Measurements from ENCODE around the gene RNF111. TPM values are rescaled to one million over a fixed set of nuclear protein-coding genes. Genes with fewer than 3 reads are reported as not detected.
"Not testable (repeated sequence)": the region's sequence is repeated elsewhere in the genome, so short reads cannot be mapped to it uniquely, and the experiment has no call there.

The RNF111 gene
- total RNA-seq, 2 experiments from 2014 or later = 27.0 to 36.0 TPM

DNA sequence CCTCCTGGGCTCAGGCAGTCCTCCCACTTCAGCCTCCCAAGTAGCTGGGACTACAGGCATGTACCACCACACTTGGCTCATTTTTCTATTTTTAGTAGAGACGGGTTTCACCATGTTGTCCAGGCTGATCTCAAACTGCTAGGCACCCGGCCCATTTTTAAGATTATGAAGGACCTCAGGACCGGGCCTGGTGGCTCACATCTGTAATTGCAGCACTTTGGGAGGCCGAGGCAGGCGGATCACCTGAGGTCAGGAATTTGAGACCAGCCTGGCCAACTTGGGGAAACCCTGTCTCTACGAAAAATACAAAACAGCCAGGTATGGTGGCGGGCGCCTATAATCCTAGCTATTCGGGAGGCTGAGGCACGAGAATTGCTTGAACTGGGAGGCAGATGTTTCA lies 12.8 kb downstream of the RNF111 start:
- H3K27me3 Mint-ChIP-seq; H3K4me3 Mint-ChIP-seq; intact Hi-C loops (cut with DNase I, micrococcal nuclease); H3K9me3 Mint-ChIP-seq (ENCODE audit: low read depth); DNase-seq; ATAC-seq; POLR2A ChIA-PET; H3K27ac Mint-ChIP-seq: not testable (repeated sequence)
- CTCF ChIA-PET = interaction anchor here (0.6 kb wide), 2 partner anchors 415 to 591 kb away, joined by 4 read pairs; no protein-coding TSS in a partner anchor
- Mint-ChIP-seq H3K4me1 (peaks cover 34% of the 10 kb centered on the region), H3K36me3 (ENCODE audit: low read depth) (peaks cover 14% of the 10 kb centered on the region)

GRCh38 chr15:59001946-59002345 lies 14.5 kb downstream of the RNF111 start:
- Mint-ChIP-seq H3K36me3 (ENCODE audit: low read depth) (peaks cover 20% of the 10 kb centered on the region), H3K27me3 (no peaks in the 10 kb centered on the region), H3K27ac (no peak overlapping the region), H3K4me1 (peaks cover 39% of the 10 kb centered on the region), H3K9me3 (ENCODE audit: low read depth) (no peaks in the 10 kb centered on the region), H3K4me3 (no peak overlapping the region)
- DNase-seq (no peak), ATAC-seq (no peak)
- ChIA-PET POLR2A (no interaction called here), CTCF (no interaction called here)
- intact Hi-C loops (cut with DNase I, micrococcal nuclease) = no loop called here

DNA sequence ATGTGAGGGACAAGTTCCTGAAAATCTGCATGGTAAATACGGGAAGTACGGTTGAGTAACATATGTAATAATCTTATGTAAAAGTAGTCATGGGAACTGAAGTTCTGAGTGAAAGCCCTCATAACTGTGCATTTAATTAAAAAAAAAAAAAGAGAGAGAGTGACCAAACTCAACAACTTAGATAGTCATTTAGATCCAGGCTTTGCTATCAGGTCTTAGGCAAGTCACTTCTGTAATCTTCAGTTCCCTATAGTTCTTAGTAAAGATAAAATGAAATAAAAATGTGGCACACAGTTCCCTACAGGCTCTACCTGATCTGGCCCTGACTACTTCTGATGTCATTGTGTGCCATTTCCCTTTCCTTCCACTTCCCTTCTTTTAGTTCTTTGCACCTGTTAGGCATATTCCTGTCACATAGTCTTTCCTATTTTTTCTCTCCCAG lies 15.0 kb downstream of the RNF111 start:
- POLR2A ChIA-PET = interaction anchor here (0.7 kb wide), 1 partner anchor 156 kb away, joined by 4 read pairs; no protein-coding TSS in a partner anchor
- intact Hi-C loops (cut with DNase I, micrococcal nuclease) = no loop called here
- H3K4me1 Mint-ChIP-seq = peaks cover 37% of the 10 kb centered on the region
- no peak overlapping the region for H3K27ac Mint-ChIP-seq
- no peaks in the 10 kb centered on the region for H3K27me3 Mint-ChIP-seq
- no peak overlapping the region for H3K4me3 Mint-ChIP-seq
- ATAC-seq (peak; percentile 36), DNase-seq (no peak)
- no peaks in the 10 kb centered on the region for H3K9me3 Mint-ChIP-seq (ENCODE audit: low read depth)
- CTCF ChIA-PET = interaction anchor here (1.4 to 1.7 kb wide), 2 partner anchors 15 to 21 kb away, joined by 3 to 4 read pairs; no protein-coding TSS in a partner anchor
- H3K36me3 Mint-ChIP-seq (ENCODE audit: low read depth) = peaks cover 20% of the 10 kb centered on the region

- intact Hi-C loops (cut with DNase I, micrococcal nuclease) = no loop called here
- Mint-ChIP-seq H3K27me3 (no peaks in the 10 kb centered on the region), H3K4me3 (no peak overlapping the region), H3K27ac (no peak overlapping the region), H3K36me3 (ENCODE audit: low read depth) (peaks cover 28% of the 10 kb centered on the region), H3K4me1 (peaks cover 29% of the 10 kb centered on the region), H3K9me3 (ENCODE audit: low read depth) (no peaks in the 10 kb centered on the region)
- DNase-seq = no peak
- ChIA-PET POLR2A (no interaction called here), CTCF (interaction anchor here (1.2 kb wide), 1 partner anchor 36 kb away, joined by 3 read pairs; no protein-coding TSS in a partner anchor)
- no peak for ATAC-seq
These were observed 18.1 kb downstream of the RNF111 start for GRCh38 chr15:59005579-59005978.

DNA sequence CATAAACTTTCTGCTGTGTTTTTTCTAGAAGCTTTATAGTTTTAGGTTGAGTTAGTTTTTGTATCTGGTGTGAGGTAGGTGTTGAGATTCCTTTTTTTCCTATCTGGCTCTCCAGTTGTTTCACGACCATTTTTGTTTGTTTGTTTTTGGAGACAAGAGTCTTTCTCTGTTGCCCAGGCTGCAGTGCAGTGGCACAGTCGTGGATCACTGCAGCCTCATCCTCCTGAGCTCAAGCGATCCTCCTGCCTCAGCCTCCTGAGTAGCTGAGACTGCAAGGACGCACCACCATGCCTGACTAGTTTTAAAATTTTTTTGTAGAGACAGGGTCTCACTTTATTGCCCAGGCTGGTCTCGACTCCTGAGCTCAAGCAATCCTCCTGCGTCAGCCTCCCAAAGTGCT lies 20.6 kb downstream of the RNF111 start:
- Mint-ChIP-seq H3K4me1 (peaks cover 26% of the 10 kb centered on the region), H3K27me3 (no peaks in the 10 kb centered on the region), H3K9me3 (ENCODE audit: low read depth) (no peaks in the 10 kb centered on the region), H3K27ac (no peak overlapping the region), H3K36me3 (ENCODE audit: low read depth) (peaks cover 28% of the 10 kb centered on the region), H3K4me3 (no peak overlapping the region)
- ChIA-PET POLR2A (no interaction called here), CTCF (interaction anchor here (0.7 kb wide), 1 partner anchor 28 kb away, joined by 3 read pairs; no protein-coding TSS in a partner anchor)
- ATAC-seq = no peak
- intact Hi-C loops (cut with DNase I, micrococcal nuclease) = no loop called here
- no peak for DNase-seq

DNA sequence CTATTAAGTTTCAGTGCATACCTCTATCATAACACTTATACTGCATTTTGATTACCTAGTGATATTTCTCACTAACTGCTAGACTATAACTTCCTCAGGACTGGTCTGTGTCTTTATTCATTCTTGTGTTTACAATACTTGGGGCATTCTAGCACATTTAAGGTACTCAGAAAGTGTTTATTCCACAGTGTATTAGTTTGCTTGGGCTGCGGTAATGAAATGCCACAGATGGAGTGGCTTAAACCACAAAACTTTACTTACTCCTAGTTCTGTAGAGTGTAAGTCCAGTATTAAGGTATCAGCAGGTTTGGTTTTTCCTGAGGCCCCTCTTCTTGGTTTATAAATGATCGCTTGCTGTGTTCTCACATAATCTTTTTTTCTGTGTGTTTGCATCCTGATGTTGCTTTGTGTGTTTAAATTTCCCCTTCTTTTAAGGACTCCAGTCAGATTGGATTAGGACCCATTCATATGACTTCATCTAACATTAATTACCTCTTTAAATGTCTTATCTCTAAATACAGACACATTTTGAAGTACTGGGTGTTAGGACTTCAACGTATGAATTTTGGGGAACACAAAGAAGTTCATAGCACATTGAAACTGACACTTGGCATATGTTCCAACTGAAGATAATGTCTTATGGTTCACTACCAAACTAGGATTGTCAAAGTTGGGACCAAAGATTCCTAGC lies 23.9 kb downstream of the RNF111 start:
- Mint-ChIP-seq H3K36me3 (ENCODE audit: low read depth) (peaks cover 25% of the 10 kb centered on the region), H3K27me3 (no peaks in the 10 kb centered on the region), H3K4me3 (no peak overlapping the region), H3K9me3 (ENCODE audit: low read depth) (no peaks in the 10 kb centered on the region), H3K4me1 (peaks cover 27% of the 10 kb centered on the region), H3K27ac (no peak overlapping the region)
- no peak for ATAC-seq
- CTCF ChIA-PET = interaction anchor here (1.6 kb wide), 1 partner anchor 8 kb away, joined by 5 read pairs; no protein-coding TSS in a partner anchor
- intact Hi-C loops (cut with DNase I, micrococcal nuclease) = no loop called here
- DNase-seq = no peak
- POLR2A ChIA-PET = no interaction called here

GRCh38 chr15:59013246-59013873 lies 25.9 kb downstream of the RNF111 start:
- no peak for ATAC-seq
- no peak overlapping the region for H3K27ac Mint-ChIP-seq
- no peaks in the 10 kb centered on the region for H3K27me3 Mint-ChIP-seq
- H3K4me3 Mint-ChIP-seq = no peak overlapping the region
- intact Hi-C loops (cut with DNase I, micrococcal nuclease) = no loop called here
- H3K9me3 Mint-ChIP-seq (ENCODE audit: low read depth) = no peaks in the 10 kb centered on the region
- ChIA-PET POLR2A (interaction anchor here (0.6 kb wide), 1 partner anchor 18 kb away, joined by 5 read pairs; no protein-coding TSS in a partner anchor), CTCF (interaction anchor here (0.6 to 1.6 kb wide), 2 partner anchors 10 to 619 kb away, joined by 4 to 5 read pairs; no protein-coding TSS in a partner anchor)
- H3K4me1 Mint-ChIP-seq = peaks cover 30% of the 10 kb centered on the region
- no peak for DNase-seq
- H3K36me3 Mint-ChIP-seq (ENCODE audit: low read depth) = peaks cover 20% of the 10 kb centered on the region

GRCh38 chr15:59014068-59014467 lies 26.6 kb downstream of the RNF111 start:
- H3K4me3 Mint-ChIP-seq = no peak overlapping the region
- no peaks in the 10 kb centered on the region for H3K27me3 Mint-ChIP-seq
- intact Hi-C loops (cut with DNase I, micrococcal nuclease) = no loop called here
- no peak overlapping the region for H3K27ac Mint-ChIP-seq
- no peak for ATAC-seq
- no peaks in the 10 kb centered on the region for H3K9me3 Mint-ChIP-seq (ENCODE audit: low read depth)
- H3K4me1 Mint-ChIP-seq = peaks cover 30% of the 10 kb centered on the region
- H3K36me3 Mint-ChIP-seq (ENCODE audit: low read depth) = peaks cover 17% of the 10 kb centered on the region
- DNase-seq = no peak
- ChIA-PET POLR2A (interaction anchor here (0.6 kb wide), 1 partner anchor 18 kb away, joined by 5 read pairs; no protein-coding TSS in a partner anchor), CTCF (interaction anchor here (0.5 to 0.6 kb wide), 2 partner anchors 75 to 619 kb away, joined by 3 to 4 read pairs; no protein-coding TSS in a partner anchor)

DNA sequence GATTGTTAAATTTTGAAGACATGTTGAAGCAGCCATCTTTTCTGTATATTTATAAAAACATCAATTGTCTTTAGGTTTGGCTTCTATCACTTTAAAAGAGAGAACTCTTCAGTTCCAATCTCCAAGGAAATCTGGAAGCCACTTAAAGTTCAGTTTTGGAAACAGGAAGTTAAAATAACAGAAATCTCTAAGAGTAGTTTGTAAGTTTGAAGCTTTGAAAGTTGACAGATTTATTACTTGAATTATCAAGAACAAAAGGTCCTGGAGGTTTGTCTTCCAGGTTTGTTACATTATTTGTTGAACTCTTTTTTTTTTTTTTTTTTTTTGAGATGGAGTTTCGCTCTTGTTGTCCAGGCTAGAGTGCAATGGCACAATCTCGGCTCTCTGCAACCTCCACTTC lies 30.0 kb downstream of the RNF111 start:
- no peak for ATAC-seq
- Mint-ChIP-seq H3K4me1 (peaks cover 26% of the 10 kb centered on the region), H3K27me3 (no peaks in the 10 kb centered on the region), H3K36me3 (ENCODE audit: low read depth) (peaks cover 20% of the 10 kb centered on the region), H3K4me3 (no peak overlapping the region), H3K9me3 (ENCODE audit: low read depth) (no peaks in the 10 kb centered on the region), H3K27ac (no peak overlapping the region)
- POLR2A ChIA-PET = interaction anchor here (0.7 kb wide), 1 partner anchor 371 kb away, joined by 5 read pairs; no protein-coding TSS in a partner anchor
- intact Hi-C loops (cut with DNase I, micrococcal nuclease) = loop anchor here in 1 of 2 experiments (5.0 kb wide), 1 partner anchor 35 kb away; no protein-coding TSS in a partner anchor
- no peak for DNase-seq
- CTCF ChIA-PET = interaction anchor here (1.4 kb wide), 1 partner anchor 14 kb away, joined by 3 read pairs; no protein-coding TSS in a partner anchor

DNA sequence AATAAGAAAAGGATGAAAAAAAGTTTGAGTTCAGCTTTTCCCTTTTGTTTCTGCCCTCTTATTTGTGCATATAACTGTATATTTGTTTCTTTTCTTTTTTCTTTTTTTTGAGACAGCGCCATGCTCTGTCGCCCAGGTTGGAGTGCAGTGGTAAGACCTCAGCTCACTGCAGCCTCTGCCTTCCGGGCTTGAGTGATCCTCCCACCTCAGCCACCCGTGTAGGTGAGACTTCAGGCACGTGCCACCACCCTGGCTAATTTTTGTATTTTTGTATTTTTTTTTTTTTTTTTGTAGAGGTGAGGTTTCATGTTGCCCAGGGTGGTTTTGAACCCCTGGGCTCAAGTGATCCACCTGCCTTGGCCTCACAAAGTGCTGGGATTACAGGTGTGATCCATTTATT lies 31.4 kb downstream of the RNF111 start:
- POLR2A ChIA-PET = no interaction called here
- DNase-seq (no peak), ATAC-seq (no peak)
- intact Hi-C loops (cut with DNase I, micrococcal nuclease) = loop anchor here in 1 of 2 experiments (5.0 kb wide), 1 partner anchor 37 kb away; no protein-coding TSS in a partner anchor
- peaks cover 20% of the 10 kb centered on the region for H3K36me3 Mint-ChIP-seq (ENCODE audit: low read depth)
- H3K27ac Mint-ChIP-seq = no peak overlapping the region
- H3K4me3 Mint-ChIP-seq = no peak overlapping the region
- no peaks in the 10 kb centered on the region for H3K27me3 Mint-ChIP-seq
- H3K4me1 Mint-ChIP-seq = peaks cover 18% of the 10 kb centered on the region
- CTCF ChIA-PET = no interaction called here
- no peaks in the 10 kb centered on the region for H3K9me3 Mint-ChIP-seq (ENCODE audit: low read depth)

- intact Hi-C loops (cut with DNase I, micrococcal nuclease) = no loop called here
- H3K4me3 Mint-ChIP-seq = no peak overlapping the region
- no peaks in the 10 kb centered on the region for H3K27me3 Mint-ChIP-seq
- ATAC-seq = no peak
- no peak for DNase-seq
- peaks cover 23% of the 10 kb centered on the region for H3K36me3 Mint-ChIP-seq (ENCODE audit: low read depth)
- ChIA-PET POLR2A (no interaction called here), CTCF (no interaction called here)
- H3K9me3 Mint-ChIP-seq (ENCODE audit: low read depth) = no peaks in the 10 kb centered on the region
- peaks cover 18% of the 10 kb centered on the region for H3K4me1 Mint-ChIP-seq
- no peak overlapping the region for H3K27ac Mint-ChIP-seq
These were observed 32.9 kb downstream of the RNF111 start for GRCh38 chr15:59020322-59020721.

All from activated CD4-positive, alpha-beta T cell treated with anti-CD3 and anti-CD28 coated beads for 36 hours (primary cell).